NCI-H187 treated with DMSO at 0.1 percent for 48 hours (cell line): Measurements from ENCODE around the gene GNA15.

Experiments
- DNase-seq: peaks from one replicate; lab custom pipeline; 2025; lab: John Stamatoyannopoulos, UW

The GNA15 gene

GRCh38 chr19:3175781-3176714 is 40.2 kb downstream of the GNA15 start:
- DNase-seq = no peak

DNA sequence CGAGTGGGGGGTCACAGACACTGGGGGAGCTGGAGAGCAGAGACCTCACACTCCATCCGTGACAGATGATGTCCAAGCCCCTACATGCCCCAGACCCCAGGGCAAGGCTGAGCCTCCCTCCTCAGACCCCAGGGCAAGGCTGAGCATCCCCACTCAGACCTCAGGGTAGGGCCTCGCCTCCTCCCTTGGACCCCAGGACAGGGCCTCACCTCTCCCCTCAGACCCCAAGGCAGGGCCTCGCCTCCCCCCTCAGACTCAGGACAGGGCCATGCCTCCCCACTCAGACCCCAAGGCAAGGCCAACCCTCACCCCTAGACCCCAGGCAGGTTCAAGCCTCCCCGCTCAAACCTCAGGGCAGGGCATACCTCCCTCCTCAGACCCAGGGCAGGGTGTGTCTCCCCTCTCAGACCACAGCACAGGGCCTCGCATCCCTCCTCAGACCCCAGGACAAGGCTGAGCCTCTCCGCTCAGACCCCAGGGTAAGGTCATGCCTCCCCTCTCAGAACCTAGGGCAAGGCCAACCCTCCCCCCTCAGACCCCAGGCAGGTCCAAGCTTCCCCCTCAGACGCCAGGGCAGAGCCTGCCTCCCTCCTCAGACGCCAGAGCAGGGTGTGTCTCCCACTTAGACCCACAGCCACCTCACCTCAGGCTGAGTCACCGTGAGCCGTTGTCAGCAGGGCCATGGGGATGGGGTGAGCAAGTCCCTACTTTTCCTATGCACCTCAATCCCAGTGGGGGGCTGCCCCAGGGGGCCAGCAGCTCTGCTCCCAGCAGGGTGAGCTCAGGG is 41.1 kb downstream of the GNA15 start:
- DNase-seq = no peak

GRCh38 chr19:3178377-3178972 is 42.6 kb downstream of the GNA15 start, which contains the start of gene S1PR4:
S1PR4 (plus strand) TSS chr19:3178769; CDS start chr19:3178793, 24 bp downstream.
- no peak for DNase-seq

GRCh38 chr19:3178973-3179738 is 43.3 kb downstream of the GNA15 start:
- DNase-seq = no peak

- DNase-seq = no peak
Measured at GRCh38 chr19:3179739-3180293, 44.0 kb downstream of the GNA15 start.

- no peak for DNase-seq
Measured at GRCh38 chr19:3183721-3184641, 48.1 kb downstream of the GNA15 start.

- peak; percentile 84 for DNase-seq
Measured at GRCh38 chr19:3184847-3185460, 49.1 kb downstream of the GNA15 start.

DNA sequence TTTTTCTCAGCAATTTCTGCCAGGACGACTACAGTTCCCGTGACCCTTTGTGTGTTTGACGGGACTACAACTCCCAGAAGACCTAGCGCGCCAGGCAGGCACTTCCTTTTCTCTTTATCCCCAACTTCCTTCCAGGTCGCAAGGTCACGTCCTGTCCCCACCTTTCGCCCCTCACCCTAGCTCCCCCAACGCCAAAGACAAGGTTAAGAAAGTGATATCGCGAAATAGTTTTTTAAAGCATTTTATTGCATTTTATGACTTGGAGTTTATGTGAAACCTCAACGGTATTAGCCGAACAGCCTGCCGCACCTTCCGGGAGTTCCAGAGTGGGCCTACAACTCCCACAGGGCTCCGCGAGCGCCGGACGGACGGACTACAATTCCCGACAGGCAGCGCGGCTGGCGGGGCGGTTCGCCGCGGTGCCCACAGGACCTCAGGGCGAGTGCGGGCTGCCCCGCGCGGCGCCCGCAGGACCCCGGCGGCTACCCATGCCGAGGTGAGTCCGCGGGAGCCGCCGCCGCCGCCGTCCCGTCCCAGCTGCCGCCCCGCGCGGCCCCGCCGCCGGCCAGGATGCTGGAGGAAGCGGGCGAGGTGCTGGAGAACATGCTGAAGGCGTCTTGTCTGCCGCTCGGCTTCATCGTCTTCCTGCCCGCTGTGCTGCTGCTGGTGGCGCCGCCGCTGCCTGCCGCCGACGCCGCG is 49.8 kb downstream of the GNA15 start, which contains the start of gene NCLN:
Gene NCLN, plus strand, starts transcription at position 470 of the 699 bp plus-strand sequence. Its CDS starts 101 bp downstream, at position 571.
- peak; percentile 88 for DNase-seq

DNA sequence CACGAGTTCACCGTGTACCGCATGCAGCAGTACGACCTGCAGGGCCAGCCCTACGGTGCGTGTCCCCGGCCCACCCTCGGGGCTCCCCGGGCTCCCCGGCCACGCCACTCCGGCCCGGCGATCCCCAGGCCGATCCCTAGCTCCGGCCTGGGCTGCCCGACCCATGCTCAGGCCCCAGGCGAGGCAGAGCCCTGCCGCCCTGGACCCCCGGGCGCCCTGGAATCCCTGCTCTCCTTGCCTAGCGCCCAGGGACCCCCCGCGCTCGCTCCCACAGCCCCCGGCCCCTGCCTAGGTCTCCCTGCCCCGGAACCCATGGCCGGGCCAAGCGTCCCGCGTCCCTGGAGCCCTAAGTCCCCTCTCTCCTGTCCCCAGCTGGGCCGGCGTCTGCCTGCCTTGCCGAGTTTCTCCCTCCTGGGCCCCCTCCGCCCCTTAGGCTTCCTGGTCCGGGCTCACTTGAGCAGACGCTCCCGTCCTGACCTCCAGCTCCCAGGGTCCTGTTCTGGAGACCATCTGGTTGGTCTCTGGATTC is 50.4 kb downstream of the GNA15 start:
- no peak for DNase-seq

- no peak for DNase-seq
Measured at GRCh38 chr19:3186891-3187661, 51.2 kb downstream of the GNA15 start.

DNA sequence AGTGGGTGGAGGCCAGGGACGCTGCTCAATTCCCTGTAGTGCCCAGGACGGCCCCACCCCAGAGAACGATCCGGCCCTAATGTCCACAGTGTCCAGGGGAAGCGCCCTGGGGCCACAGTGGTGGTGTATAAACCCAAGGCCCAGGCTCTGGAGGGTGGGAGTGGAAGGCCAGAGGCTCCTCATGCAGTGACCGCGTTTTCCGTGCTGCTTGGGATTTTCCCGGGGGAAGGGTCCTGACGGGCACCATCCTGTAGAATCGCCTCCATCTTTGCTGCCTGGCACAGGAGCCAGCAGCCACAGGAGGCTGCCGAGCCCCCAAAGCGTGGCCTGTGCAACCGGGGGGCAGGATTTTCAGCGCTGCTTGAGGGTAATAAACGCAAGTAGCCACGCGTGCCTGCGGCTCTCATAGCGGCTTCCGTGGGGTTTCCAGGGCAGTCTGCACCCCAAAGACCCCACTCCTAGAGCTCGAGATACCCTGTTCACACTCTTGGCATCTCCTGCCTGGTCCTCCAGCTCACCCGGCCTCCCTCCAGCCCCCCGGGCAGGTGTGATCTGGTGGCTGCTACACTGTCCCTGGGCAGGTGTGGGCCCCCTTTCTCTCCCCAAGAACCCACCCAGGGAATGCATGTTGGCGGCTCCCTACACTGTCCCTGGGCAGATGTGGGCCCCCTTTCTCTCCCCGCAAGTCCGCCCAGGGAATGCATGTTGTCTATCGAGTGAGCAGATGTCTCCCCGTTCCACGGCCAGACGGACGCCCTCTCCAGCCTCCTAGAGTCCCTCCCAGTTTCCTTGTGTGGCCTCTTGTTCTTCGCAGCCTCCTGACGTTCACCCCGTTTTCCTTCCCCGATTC is 52.1 kb downstream of the GNA15 start:
- DNase-seq = no peak

- DNase-seq = no peak
Measured at GRCh38 chr19:3188627-3189596, 53.1 kb downstream of the GNA15 start.

DNA sequence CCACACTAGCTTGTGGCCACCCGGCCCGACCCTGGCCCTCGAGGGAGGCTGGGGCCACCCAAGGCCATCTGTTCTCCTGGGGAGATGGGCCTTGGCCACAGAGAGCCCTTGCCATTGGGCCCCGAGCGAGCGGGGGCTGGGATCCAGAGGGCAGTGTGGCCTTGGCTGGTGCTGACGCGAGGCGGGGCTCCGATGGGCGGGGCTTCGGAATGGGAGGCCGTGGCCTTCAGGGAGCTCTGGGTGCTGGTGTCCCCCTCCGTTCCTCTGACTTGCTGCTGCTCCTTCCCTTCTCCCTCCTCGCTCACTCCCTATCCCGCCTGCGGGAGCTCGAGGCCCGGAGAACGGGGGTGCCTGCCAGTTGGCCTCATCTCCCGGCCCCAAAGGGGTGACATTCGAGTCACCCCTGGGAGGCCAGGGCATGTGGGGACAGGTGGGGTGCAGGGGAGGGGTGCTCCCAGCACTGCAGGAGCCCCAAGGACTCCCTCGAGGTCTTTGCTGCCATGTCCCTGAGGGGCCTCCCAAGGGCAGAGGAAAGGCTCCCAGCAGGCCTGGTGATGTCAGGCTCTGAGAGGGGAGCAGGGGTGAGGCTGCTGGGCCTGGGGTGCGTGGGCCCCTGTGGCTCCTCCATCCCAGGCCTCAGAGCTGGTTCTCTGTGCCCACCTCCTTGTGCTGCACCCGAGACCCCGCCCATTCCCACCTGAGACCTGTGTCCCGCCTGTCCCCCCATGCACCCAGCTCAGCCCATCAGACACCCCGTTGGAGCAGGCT is 54.1 kb downstream of the GNA15 start:
- DNase-seq = no peak

DNA sequence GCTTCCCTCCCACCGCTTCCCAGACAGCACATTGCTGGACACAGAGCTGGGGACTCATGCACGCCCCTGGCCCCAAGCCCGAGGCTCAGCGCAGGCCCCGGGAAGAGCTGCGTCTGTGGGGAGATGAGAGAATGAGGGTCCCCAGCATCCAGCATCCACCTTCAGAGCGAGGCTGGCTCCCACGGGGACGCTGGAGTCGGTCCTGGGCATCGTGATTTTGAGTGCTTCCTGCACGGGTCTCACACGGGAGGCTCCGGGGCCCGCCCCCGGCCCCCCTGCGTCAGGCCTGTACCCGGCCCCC is 54.6 kb downstream of the GNA15 start:
- DNase-seq = no peak
